NCI-H146 treated with DMSO at 0.1 percent for 48 hours (cell line): ENCODE data around the gene SMIM41.

ENCODE experiments used
- DNase-seq: peaks from one replicate; lab custom pipeline; 2025; ENCODE audit not compliant: unreplicated experiment; lab: John Stamatoyannopoulos, UW

Gene SMIM41

GRCh38 chr12:52050116-52050757 is 29.3 kb upstream of the SMIM41 start:
- peak; percentile 86 for DNase-seq

- DNase-seq = peak; percentile 81
Observed at GRCh38 chr12:52050758-52051541, 28.6 kb upstream of the SMIM41 start, which contains the start of gene NR4A1. Gene NR4A1, plus strand, starts transcription at chr12:52051442. Its CDS starts 2,887 bp downstream, at chr12:52054329.

DNA sequence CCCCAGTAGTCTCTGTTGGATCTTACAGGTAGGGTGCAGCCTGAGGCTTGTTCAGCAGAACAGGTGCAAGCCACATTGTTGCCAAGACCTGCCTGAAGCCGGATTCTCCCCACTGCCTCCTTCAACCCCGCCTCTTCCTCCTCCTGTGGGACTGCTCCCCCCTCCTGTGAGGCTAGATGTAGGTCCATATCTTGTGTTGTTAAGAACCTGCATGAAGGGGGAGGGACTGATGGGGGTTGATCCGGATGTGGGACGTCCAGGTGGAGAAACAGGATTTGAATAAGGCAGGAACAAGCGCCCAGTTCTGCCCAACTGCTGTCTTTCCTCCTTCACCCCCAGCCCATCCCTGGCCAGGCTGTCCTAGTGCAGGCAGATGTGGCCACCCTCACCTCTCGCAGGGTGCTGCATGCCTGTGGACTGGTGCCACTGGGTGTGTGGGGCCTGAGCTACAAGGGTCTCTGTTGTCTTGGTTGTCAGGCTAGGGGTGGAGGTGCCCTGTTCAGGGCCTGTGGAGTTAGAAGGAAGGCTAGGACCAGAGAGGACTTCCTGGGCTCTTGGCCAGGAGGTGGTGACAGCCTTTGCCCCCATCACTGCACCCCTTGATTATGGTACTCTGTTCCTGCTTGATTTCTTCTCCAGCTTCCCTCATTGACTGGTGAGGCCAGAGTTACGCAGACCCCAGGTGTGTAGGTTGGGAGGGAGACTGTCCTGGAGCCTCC is 26.9 kb upstream of the SMIM41 start:
- no peak for DNase-seq

GRCh38 chr12:52053536-52054209 is 25.8 kb upstream of the SMIM41 start:
- DNase-seq = no peak

GRCh38 chr12:52054231-52054832 is 25.2 kb upstream of the SMIM41 start:
- no peak for DNase-seq

DNA sequence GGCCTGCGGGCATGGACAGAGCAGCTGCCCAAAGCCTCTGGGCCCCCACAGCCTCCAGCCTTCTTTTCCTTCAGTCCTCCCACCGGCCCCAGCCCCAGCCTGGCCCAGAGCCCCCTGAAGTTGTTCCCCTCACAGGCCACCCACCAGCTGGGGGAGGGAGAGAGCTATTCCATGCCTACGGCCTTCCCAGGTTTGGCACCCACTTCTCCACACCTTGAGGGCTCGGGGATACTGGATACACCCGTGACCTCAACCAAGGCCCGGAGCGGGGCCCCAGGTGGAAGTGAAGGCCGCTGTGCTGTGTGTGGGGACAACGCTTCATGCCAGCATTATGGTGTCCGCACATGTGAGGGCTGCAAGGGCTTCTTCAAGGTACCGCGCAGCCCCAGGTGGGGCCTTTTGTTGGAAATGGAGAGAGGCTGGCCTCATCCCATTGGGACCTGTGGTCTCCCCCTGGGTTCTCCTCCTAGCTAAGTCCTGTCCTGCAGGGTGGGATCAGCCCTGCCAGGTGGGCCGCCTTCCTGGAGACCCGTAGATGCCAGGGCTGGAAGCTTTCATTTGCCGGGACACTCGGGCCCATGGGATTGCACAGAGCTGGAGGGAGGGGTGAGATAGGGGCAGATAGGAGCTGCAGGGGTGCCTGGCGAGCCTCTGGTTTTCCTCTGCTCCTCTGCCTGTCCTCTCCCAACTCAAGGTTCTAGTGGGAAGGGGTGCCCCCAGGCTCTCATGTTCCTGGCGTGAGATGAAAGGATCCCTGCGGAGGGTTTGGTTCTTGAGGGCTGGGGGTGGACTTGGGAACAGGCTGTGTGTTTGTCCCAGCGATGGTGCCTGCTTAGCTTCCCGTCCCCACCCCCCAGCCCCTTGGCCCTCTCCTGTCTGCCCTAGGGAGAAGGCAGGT is 24.4 kb upstream of the SMIM41 start:
- DNase-seq = no peak

GRCh38 chr12:52055731-52056711 is 23.5 kb upstream of the SMIM41 start:
- DNase-seq = no peak

DNA sequence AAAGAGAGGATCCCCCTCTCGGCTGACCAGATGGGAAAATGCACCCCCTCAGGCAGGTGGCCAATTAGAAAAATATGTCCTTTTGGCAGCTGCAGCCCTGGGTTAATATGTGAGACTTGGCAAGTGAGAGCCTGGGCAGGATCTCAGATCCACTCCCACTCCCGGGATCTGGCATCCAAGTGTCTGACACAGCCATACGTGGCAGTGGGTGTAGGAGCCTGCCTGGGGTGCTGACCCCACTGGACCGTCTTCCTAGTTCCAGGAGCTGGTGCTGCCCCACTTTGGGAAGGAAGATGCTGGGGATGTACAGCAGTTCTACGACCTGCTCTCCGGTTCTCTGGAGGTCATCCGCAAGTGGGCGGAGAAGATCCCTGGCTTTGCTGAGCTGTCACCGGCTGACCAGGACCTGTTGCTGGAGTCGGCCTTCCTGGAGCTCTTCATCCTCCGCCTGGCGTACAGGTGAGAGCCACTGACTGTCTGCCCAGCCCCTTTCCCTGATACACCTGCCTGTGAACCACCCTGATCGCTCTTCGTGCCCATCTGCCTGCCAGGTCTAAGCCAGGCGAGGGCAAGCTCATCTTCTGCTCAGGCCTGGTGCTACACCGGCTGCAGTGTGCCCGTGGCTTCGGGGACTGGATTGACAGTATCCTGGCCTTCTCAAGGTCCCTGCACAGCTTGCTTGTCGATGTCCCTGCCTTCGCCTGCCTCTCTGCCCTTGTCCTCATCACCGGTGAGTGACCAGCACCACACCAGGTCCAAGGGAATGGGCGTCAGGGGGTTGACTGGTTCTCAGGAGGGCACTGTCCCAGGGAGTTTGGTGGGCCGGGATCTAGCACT is 22.5 kb upstream of the SMIM41 start:
- no peak for DNase-seq

GRCh38 chr12:52057638-52058576 is 21.6 kb upstream of the SMIM41 start:
- no peak for DNase-seq

DNA sequence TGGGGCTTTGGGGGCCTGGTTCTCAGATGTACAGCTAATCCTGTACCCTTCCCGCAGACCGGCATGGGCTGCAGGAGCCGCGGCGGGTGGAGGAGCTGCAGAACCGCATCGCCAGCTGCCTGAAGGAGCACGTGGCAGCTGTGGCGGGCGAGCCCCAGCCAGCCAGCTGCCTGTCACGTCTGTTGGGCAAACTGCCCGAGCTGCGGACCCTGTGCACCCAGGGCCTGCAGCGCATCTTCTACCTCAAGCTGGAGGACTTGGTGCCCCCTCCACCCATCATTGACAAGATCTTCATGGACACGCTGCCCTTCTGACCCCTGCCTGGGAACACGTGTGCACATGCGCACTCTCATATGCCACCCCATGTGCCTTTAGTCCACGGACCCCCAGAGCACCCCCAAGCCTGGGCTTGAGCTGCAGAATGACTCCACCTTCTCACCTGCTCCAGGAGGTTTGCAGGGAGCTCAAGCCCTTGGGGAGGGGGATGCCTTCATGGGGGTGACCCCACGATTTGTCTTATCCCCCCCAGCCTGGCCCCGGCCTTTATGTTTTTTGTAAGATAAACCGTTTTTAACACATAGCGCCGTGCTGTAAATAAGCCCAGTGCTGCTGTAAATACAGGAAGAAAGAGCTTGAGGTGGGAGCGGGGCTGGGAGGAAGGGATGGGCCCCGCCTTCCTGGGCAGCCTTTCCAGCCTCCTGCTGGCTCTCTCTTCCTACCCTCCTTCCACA is 20.7 kb upstream of the SMIM41 start:
- no peak for DNase-seq

DNA sequence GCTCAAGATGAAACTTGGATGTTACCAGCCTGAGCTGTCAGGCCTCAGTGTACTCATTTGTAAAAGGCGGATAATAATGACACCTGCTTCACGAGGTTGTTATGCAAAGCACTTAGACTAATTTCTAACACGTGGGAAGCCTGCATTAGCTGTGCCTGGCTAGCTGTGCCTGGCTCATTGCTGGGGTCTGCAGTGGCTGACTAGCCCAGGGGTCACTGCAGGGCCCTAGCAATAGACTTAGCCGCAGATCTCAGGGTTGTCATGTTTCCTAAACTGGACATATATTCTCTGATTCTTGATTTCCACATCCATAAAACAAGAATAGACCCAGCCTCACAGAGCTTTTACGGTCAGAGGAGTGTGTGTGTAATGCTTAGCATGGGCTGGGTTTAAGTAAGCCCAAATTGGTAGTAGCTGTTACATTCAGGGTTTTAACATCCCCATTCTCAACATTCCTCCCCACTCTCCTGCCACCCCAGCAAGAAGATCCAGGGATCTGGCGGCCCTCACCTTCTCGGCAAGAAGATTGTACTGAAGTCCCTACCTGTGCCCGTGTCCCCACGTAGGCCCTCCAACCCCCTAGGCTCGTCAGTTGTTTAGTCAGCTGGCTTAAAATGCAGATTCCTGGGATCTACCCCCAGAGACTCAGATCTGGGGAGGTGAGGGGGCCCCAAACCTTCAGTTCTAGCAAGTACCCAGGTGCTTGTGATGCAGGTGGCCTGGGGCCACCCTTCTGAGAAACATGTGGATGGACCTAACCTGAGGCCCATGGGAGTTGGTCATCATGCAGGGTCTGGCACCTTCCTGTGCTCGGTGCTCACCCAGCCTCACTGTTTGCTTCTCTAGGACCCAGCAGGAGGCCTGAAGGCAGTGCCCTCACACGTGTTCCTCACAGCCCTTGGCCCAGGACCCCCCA is 19.7 kb upstream of the SMIM41 start:
- DNase-seq = no peak

DNA sequence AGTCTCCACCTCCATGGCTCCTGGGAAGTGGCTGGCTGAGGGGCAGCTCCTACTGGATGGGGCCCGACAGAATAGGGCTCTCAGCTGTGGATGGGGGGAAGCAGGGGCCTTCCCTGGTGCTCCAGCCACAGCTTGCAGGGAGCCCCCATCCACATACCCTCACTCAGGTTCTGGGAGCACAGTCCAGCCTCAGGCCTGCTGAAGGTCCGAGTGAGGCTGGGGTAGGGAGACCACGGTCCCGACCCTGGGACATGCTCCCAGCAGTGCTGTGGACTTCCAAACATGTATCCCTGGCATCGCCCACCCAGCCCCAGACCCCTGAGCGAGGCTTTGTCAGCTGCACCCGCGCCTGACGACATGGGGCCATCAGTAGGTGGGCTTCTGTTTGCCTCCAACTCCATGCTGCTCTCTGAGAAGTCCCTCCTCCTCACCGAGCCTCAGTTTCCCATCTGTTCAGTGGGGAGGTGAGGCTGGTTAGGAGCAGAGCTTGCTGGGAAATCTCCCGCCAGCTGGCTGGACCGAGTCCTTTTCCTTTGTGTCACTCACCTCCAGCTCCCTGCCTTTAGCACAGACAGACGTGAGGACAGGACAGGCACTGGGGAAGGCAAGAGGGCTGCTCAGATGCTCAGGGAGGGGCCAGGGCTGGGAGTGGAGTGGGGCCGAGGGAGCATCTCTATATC is 18.9 kb upstream of the SMIM41 start:
- no peak for DNase-seq

- no peak for DNase-seq
Observed at GRCh38 chr12:52061470-52062166, 17.9 kb upstream of the SMIM41 start.
